DMS 273 treated with DMSO at 0.1 percent for 48 hours (cell line): Measurements from ENCODE around the gene CPS1.

Source experiments
- DNase-seq: peaks from one replicate; lab custom pipeline; 2025; lab: John Stamatoyannopoulos, UW

Gene CPS1

DNA sequence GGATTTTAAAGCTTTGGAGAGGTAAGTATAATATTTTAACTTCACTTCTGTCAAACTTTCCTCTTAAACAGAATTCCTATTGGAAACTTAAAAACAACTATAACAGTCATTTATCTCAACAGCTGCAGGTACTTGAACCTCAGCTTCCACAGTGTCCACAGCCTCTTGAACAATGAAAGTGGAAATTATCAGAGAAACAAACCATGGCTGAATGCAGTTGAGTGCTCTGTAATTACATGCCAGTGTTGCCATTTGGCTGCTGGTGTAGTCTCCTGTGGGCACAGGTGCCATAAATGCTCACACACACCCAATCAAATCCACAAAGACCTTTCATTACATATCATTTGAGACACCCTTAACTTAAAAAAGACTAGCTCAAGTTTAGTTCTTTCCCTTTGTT, 125.1 kb downstream of the CPS1 start:
- no peak for DNase-seq

DNA sequence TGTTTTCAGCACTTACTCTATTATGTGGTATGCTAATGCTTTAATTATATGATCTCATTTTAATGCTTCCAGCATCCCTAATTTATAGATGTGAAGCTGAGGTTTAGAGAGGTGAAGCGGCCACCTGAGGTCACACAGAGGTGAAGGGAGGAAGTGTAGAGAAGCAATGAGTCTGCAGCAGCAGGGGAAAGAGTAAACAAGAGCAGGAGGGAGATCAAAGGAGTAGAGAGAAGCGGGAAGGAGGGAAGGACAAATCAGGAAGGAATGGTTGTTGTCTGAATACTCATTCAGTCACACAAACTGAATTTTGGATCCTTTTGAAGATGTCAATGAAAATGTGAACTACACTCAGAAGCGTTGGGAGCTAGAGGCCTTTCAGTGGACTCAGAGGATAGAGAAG, 130.0 kb downstream of the CPS1 start:
- DNase-seq = no peak

DNA sequence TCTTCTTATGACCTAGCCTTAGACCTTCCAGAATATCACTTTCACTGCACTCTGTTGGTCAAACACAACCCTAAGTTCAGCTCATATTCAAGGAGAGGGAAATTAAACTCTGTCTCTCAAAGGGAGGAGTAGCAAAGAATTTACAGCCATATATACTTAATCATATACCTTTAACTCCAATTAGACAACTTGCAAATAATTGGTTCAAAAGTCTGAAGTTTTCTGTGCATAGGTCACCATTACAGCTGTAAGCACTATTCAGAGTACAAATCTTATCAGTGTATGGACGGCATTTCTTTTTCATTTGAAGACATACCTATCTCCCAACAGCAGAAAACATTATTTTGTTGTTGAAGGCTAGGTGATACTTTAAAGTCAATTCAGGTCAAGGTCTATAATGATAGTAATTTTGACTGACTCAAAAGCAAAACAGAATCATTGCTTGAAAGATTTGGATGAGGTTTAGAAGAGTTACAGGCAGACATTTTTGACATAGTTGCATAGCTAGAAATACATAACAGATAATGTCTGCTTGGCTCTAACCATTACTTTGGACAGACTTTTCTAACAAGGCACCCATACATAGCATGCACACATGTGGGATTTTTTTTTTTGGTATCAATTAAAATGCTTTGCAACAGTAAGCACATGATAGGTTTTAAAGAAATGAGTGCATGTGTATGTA, 131.5 kb downstream of the CPS1 start:
- no peak for DNase-seq

DNA sequence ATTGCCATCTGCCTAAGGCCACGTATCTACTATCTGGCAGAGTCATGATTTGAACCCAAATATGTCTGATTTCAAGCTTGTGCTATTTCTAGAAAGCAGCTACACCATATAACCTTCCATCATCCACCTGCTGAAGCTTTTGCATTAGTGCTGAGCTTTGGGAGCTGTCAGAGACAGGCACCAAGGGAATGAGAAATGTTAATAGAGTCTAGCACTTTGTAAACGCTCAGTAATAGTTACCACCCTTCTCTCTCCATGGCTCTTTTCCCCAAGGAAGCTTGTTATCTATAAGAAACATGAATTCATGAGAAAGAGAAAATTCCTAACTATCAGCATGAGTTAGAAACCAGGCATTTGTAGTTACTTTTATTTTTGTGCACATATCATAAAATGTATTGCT, 151.5 kb downstream of the CPS1 start:
- no peak for DNase-seq

DNA sequence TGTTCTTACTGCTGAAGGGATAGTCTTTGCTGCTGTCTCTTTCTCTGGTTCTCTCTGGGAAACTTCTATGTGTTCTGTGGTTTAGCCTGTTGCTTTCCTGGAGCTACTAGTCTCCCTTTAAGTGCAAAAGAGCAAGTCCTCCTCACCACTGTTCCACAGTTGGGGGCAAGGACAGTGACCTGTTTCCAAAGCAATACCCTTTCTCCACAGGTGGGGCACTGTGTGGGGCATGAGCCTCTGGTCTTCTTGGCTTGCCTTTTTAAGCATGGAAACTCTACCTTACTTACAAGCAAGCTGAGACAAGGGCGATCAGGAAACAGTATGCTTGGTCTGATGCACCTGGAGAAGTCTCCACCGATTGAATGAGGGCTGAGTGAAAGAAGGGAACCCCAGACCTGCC, 156.7 kb downstream of the CPS1 start:
- DNase-seq = no peak

DNA sequence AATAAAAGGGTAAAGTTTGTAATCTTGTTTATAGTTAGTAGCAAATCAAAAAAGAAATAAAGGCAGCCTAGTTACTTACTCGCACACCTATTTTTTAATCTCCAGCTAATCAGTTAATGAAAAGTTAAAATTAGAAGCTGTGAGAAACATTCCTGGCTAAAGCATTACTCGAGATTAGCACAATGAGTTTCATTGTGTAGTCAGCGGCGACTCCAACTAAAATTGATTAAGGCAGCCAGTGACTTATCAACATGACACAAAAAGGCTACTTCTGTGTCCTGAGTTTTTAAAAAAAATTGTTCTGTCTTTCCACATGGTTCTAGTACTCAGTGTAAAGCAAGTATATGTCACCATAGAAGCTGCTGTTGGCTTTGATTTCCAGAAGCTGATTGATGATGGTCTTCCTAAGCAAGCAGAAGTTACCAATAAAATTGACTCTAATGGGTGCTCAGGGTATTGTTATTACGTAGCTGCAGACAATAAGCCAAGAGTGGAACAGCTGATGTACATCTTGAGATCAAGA, 159.2 kb downstream of the CPS1 start:
- DNase-seq = no peak

DNA sequence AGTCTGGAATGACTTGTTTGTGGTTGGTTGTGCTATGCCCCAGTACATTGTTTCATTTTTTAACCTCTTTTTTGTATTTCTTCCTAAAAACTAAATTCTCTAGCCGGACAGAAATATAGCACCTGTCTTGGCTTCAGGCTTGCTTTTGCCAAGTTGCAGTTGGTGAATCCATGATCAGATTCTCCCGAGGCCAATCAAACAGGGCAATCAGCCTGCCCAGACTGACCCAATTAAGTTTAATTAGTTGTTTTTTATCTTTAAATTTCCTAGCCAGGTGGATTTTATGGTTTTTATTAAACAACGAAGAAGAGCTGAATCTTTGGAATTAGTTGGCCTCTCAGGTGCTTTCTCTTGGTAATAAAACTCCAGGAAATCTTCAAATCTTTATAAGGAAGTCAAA, 162.1 kb downstream of the CPS1 start:
- DNase-seq = no peak

DNA sequence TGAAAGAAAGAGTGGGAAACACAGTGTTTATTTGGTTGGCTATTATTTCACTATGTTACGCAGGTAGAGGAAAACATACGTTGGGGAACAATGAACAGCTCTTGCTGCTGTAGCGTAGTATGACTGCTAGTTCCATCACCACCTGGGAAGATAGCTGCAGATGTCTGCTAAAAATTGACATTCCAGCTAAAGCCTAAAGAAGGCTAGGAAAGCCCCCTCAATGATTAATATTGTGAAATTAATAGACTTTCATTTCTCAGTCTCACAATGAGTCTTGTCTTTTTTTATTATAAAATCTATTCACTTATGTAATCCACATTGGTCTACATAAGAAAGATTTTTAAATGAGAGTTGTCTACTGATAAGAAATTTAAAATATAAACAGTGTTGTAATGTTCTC, 165.7 kb downstream of the CPS1 start:
- no peak for DNase-seq

DNA sequence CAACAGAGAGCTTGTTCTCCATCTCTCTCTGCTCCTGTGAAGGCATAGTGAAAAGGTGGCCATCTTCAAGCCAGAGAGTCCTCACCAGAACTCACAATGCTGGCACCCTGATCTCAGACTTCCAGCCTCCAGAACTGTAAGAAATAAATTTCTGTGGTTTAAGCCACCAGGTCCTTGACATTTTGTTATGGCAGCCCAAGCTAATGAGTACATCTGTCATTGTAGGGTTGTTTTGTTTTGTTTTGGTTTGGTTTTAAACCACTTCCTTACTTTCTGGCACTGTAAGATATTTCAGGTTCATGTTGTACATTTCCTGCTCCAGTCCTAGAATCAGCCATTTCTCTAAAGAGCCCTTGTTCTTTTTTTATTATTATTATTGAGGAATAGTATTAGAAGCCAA, 171.2 kb downstream of the CPS1 start:
- no peak for DNase-seq
